Measurements from ENCODE around the gene KLF15.

The KLF15 gene

DNA sequence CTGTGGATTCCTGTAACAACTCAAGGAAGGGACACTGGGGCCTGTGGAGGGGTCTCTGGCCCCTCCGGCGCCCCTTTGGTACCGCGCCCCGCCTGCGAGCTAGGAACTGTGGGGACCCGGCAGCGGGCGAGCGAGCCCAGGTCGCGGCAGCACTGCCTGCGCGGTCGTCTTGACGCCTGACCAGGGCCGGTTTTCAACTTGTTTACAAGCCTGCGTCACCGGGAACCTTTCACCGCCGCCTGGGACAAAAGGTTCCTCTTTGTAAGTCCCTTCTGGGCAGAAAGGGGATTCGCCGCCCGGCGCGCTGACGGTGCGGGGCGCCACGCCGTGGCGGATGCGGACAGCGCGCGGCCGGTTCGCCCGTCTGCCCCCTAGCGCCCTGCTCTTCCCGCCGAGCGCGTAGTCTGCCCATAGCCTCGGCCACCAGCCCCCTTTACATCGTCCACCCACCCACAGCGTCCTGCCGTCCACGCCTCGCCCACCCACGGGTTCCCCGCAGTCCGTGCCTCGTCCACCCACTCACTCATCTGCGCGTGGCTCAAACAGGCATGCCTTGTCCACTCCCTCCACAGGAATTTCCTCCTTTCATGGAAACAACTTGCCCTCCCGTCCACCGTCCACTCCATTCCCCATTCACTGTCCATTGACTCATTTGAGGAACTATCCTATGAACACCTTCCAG is 32.0 kb upstream of the KLF15 start:
- peak; percentile 40 for DNase-seq

DNA sequence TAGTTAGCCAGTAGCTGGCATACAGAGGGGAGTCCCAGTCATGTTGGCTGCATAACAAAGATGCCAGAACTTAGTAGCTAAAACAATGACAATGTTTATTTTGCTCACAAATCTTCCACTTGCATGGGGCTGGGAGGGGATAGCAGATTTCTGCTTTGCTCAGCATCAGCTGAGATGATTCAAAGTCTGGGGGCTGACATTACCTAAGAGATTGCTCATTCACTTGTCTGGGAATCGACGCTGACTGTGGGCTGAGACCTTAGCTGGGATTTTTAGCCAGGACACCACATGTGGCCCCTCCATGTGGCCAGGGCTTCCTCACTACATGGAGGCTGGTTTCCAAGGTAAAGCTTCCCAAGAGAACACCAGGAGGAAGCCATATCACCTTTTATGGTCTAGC is 24.8 kb upstream of the KLF15 start:
- no peak for DNase-seq

DNA sequence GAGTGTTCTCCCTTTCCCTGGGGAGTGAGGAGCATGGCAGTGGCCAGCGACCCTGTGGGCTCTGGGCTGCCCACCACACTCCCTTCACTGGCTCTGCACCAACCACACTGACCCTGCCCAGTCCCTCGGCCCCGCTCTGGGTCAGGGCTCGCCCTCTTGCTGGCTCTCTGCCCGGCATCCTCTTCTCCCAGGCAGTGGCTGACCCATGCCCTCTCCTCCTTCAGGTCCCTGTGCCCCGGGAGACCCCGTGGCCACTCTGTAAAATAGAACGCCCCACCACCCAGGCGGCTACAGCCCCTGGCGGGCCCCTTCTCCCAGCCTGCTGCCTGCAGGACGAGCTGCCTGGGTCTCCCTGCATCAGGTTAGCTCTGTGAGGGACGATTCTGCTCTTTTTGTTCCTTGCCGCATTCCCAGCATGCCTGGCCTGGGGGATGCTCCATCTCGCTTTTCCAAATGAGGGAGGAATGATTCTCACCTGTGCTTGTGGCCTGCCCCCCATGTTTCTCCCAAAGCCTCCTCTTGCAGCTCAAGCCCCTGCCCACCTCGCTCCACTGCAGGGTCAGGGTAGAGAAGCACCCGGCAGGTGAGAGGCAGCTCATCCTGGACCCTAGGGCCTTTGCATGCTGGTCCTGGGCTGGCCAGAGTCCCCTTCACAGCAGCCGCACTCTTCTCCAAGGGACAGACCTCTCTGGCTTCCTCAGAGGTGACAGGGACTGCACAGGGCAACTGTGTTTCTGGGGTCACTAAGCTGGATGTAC is 23.0 kb upstream of the KLF15 start:
- DNase-seq, result no peak

DNA sequence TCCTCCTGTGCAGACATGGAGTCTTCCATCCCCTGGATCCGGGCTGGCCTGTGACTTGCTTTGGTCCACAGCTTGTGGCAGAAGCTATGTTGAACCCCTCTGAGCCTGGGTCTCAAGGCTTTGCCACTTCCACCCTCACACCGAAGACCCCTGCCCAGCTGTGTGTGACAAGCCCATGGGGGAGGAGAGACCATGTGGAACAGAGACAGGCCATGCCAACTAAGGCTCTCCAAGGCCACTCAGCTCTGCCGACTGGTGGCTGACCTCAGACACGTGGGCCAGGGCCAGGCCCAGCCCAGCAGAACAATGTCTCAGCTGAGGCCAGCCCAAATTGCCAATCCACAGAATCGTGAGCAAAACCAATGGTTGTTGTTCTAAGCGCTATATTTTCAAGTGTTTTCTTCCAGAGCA is 21.1 kb upstream of the KLF15 start:
- no peak for DNase-seq

DNA sequence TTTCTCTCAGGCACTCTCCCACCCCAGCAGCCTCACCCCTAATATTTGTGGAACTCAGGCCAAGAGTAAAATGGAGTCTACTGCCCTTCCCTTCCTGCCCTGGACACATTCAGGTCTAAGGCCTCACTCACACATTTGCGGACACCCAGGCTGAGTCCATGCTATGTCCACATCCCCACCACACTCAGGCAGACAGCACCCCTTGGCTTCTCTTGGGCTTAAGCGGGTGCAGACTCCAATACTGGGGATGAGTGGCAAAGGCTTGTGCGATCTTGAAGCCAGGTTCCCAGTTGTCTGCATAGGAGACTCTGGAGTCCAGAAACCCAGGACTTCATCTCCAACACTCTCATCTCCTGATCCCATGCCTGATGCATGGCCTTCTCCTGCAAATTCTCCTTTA is 20.0 kb upstream of the KLF15 start:
- no peak for DNase-seq

DNA sequence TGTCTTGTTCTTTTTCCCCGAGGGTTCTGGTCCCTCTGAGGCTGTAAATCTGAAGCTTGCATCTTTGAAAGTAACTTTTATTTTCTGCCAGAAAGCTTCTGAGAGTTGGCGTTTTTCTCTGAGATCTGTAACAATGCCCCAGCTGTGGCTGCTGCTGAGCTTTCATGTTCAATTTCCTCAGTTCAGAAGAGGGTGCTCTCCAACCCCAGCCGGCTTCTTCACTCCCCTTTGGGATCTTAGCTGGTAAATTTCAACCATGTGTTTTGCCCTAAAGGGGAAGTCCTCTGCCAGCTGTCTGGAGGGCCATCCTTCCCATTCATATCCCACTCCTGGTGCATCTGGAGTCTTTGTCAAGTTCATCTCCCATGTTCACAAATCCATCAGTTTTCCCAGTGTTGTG is 19.2 kb upstream of the KLF15 start:
- no peak for DNase-seq

DNA sequence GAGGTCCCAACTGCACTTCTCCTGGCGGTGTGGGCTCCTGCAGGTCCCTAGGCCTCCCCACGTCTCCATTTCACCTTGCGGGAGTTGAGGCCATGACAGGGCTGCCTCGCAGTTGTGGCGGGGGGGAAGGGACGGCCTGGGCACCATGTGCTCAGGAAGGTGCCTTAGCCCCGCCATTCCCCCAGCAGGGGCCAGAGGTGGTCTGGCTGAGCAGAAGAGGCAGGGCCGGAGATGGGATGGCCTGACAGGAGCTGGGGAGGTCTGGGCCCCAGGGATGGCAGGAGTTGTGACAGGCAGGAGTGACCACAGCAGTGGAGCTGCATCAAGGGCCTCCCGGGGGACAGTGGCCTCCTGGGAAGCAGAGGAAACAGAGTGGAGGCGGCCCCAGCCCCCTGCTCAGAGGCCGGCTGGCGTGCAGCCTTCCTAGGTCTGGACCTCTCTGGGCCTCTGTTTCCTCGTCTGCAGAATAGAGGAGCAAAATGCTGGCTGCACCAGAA is 18.7 kb upstream of the KLF15 start:
- no peak for DNase-seq

DNA sequence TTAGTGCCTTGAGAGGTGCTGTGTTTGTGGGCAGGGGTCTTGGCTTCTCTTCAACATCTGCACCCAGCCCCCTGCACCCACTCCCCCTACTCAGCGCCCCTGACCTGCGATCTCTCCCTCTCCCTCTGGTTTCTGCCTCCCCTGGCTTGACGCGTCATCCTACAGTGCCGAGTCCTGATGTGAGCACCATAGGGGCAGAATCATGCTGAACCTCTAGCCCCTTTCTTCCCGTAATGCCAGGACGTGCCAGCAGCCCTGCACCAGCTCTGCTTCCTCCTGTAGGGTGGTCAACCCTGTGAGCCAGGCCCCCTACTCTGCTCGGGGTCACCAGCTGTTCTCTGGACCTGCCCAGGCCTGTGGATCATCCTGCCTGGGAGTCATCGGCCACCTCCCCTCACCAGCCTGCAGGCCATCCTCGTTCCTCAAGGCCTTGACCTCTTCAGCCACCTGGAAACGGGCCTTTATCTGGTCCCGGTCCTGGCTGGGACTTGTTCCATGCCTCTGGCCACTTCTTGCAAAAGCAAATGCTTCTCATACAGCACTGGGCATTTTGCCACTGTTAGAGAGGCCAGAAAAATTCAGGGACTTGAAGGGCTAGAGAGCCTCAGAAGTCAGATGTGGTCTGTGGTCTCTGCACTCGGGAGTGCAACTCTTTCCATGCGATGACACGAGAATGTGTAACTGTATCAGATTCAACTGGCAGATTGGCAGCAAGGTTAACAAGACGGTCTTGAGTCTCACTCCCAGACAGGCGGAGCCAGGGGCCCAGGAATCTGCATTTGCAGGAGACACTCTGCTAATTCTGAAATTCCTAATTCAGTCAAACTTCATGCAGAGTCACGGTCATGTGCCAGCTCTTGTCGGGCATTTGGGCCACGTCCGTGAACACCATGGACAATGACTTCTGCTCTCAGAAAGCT is 16.7 kb upstream of the KLF15 start:
- no peak for DNase-seq

DNA sequence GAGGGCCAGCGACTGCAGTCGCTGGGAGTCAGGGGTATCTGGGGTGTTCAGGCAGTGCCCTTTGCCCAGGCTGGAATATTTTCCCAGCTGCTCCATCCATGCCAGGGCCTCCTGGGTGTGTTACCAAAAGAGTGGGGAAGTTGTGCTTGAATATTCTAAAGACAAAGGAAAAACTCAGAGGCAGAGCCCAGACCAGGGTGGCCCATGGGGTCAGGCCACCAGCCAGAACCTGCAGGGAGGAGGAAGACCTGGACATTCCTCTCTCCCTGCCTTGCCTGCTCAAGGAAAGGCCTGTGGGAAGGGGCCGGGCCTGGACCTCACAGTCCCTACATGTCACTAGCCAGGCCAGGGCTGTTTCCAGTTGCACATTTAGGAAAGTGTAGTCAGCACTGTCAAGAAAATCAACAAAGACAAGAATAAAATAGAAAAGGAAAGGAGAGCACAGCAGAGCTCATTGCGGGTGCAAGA is 16.0 kb upstream of the KLF15 start:
- DNase-seq, result no peak

DNA sequence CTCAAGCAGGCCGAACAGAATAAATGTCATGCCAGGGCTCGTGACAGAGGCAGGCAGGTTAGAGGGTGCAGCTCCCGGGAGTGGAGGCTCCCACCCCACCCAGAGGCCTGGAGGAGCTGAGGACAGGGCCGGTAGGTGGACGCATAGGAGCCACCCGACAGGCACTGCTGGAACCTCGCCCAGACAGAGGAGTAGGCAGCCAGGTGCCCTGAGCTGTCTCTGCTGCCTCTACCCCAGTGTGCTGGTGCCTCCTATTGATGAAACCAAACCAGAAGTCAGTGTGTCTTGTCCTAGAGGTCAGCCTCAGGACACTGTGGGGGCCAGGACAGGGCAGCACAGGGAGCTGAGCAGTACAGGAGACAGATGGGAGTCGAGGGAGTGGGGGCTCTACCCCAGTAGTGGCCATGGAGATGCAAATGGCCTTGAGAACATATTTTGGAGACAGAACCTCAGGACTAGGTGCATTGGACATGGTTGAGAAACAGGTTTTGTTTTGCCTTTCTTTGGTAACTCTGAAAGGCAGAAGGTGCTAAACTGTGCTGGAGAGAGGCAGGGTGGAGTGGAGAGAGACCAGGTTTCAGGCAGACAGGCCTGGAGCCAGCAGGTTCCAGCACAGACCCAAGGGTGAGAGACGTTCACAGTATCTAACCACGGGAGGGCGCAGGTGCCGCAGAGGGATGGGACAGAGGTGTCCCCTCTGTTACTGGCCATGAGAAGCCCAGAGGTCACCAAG is 15.4 kb upstream of the KLF15 start:
- no peak for DNase-seq

DNA sequence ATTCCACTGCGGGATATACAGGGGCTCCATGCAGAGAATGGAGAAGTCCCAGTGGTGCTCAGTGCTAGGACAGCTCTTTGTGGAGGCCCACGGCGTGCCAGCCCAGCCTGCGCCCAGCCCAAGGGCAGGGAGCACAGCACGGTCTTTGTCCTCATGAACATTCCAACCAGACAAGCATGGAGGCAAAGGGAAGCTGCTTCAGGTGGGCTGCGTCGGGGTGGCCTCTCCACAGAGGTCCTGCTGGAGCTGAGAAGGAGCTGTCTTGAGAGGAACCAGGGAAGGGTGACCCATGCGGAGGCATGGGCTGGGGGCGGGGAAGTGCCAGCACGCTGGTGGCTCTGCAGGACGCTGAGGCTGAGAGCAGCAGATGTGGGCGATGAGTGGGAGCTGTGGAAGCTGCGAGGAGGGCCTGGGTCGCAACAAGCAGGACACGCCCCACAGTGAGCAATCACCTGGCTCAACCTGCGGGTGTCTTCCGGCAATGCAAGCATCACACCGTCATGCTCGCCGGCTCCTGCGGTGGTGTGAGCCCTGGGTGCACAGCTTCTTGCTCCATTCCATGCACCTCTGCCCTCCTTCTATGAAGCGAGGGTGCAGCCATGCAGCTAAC is 14.0 kb upstream of the KLF15 start:
- no peak for DNase-seq

DNA sequence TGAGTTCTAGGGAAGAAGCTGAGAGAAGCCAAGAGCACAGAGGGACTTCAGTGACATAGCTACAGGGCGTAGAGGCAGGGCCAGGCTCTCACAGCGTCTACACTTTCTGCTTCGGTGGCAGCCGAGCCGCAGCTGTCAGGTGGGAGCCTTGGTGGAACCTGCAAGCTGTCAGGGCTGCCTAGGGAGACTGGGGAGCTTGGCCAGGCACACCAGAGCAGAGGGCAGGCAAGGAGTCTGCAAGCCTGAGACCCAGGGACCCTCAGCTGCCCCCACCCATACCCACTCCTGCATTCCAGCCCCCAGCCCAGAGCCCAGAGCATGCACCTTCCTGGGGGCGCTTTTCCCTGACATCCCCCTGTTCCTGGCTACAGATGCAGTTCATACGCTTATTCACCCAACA is 13.4 kb upstream of the KLF15 start:
- no peak for DNase-seq

DNA sequence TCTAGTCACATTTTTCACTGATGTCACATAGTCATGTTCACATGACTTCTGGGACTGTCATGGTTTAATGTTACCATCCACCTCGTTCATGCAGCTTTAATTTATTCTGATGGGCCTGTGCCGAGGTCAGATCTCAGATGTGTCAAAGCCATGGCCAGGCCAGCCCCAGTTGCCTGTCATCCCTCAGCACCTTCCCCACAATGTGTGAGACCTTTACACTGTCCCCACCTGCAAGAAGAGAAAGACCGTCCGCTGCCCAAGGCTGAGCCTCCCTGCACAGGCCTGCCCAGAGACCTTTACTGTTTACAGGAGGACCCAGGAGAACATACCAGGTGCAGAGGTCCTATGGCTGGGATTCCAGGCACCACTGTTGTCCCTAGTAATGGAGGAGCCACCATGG is 12.8 kb upstream of the KLF15 start:
- DNase-seq, result no peak

DNA sequence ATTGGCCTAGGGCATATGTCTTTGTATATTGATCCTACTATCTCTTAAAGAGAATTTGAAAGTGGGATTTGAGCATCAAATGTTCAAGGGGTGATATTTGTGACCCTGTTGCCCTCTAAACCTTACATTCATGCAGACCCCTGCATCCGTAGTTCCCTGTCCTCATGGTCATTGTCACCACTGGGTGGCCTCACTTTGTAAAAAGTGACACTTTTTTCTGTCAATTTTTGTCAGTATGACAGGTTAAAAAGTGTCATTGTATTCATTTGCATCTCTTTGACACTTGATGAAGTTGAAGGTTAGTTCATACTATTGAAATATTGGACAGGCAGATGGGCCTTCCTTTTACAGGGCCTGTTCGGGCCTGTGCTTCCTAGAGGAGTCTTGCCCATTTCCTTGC is 12.3 kb upstream of the KLF15 start:
- no peak for DNase-seq

DNA sequence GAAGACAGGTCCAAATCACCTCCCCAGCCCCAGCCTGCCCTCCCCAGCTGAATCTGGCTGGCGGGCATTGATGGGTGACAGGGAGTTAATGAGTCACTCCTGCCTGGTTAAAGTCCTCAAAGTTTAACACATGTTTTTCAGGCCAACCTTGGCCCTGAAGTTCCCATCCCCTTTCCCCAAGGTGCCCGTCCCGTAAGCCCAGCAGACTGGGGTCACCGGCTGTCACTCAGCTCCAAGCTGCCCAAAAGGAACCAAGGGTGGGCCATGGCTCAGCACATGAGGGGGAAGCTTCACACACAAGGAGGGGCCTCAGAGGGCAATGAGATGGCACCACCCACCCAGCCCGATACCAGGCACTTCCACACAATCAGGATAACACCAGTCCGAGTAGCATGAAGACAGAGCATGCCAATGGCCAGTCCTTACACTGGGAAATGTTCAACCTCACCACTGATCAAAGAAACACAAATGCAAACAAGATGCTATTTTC is 10.2 kb upstream of the KLF15 start:
- no peak for DNase-seq

DNA sequence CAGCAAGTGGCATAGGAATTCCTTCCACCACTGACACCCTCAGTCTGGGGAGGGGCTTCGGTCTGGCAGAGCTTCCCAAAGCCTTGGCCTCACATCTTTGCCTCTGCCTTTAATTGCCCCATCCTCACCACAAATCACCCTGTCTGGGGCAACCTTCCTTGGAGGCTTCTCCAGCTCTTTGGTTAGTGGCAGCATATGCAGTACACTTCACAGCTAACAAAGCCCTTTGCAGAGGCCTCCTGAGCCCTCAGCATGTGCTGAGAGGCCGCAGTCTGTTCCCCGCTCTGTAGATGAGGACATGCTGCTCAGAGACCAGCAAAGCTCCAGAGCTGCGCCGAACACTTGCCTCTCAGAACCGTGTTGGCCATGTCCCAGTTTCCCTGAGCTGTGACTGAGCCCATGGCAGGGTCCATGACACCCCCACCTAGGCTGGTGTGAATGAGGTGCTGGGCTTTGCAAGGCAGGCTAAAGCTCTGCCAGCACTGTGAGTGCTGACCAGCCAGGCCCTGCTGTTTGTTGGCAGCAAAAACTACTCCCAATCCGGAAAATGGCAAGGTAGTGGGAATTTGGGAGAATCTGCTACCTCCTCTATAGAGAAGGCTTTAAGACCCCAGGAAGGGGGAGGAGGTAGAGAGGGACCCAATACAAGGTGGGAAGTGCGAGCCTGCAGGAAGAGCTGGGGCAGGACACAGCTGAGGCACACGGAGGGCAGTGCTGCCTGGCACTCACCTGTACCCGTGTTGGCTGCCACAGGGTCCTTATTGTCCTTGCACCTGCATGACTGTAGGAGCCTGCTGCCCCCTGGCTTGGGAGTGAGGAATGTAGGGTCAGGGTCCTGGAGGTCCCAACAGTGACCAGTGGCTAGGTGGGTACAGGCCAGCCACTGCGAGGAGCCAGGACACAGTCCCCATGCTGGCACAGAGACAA is 8.4 kb upstream of the KLF15 start:
- no peak for DNase-seq

DNA sequence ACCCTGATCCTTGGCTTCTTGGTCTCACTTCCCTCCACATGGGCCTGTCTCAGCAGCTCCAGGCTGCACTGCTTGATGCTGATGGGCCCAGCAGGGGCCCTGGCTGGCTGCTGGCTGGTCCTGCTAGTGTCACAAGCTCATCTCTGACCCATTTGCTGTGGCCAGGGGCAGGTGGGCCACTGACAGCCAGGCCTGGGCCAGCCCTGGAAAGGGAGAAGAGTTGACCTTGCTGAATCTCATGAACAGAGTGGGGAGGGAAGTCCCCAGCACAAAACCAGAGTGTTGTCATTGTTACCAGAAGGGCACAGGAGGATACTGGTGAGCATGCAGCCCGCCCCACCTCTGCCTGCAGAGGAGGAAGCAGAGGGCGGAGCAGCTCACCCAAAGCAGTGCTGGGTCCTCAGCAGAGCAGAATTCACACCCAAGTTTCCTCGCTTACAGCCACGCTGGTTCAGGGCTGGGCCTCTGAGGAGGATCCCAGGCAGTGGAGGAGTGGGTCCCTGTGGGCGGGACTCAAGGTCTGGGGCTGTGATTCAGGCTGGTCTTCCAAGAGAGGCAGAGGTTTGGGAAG is 7.6 kb upstream of the KLF15 start:
- DNase-seq, result no peak

DNA sequence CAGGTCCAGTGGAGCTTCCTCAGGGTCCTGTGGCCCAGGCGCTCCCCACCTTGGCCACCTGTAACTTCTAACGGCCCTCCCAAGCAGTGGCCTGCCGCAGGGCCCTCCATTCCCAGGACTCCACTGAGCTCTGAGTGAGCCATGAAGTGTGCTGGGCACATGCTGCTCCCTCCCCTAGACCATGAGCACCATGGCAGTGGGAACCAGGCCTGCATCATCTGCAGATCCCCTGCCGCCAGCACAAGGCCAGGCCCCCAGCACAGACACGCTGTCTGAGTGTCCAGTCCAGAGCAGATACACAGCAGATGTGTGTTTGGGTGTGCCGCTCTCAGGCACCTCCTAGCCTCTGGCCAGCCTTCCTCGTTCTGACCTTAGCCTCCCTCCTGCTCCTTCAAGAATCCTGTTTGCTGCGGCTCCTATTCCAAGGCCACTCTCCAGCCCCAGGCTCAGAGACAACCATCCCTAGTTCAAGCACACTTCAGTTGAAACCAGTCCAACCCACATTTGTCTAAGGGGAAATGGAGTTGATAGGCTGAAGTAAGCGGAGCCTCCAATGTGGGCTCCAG is 7.0 kb upstream of the KLF15 start:
- DNase-seq, result no peak

DNA sequence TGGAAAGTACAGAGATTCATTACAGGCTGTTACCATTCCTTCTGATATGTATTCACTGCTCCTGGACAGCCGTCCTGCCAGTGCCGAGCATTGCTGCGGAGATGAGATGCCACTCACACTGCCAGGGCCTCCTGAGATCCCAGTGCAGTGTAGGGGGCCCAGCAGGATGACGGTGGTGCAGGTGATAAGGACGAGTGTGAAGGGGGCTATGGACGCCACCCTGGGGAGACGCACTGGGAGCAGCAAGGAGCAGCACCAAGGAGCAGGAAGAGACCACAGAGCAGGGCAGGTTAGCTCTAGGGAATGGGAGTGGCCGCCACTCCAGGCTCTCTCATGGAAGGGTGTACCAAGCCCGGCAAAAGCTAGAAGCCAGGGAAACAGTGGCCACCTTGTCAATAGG is 4.0 kb upstream of the KLF15 start:
- no peak for DNase-seq

DNA sequence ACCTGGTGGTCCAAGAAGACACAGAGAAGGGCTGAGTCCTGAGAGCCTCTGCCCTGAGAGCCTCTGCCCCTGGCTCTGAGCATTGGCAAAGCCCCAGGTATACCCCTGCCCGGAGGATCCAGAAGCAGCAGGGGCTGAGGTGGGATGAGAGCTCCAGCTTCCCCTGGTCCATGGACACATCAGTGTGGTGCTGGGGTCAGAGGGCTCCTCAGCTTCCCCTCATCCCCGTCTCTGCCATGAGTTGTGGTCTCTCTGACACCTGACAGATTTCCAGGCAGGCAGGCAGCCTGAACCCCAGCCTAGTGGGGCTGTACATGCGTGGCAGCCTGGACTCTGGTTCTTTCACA is 3.5 kb upstream of the KLF15 start:
- DNase-seq, result no peak

Data from stimulated activated CD4-positive, alpha-beta T cell treated with anti-CD3 and anti-CD28 coated beads, Interleukin-1b, Interleukin-23, amount 100 ng/mL, for 48 hours (primary cell).